ENCODE data around the gene ZNF547.
"Not testable (repeated sequence)": the region's sequence is repeated elsewhere in the genome, so short reads cannot be mapped to it uniquely, and the experiment has no call there.

ZNF547 gene

GRCh38 chr19:57362997-57363687 is at the start of gene ZNF547, which contains the start of gene TRAPPC2B:
ZNF547 (plus strand) TSS chr19:57363551; CDS start chr19:57368556, 5,005 bp downstream.
TRAPPC2B (plus strand) TSS chr19:57363551; CDS start chr19:57364834, 1,283 bp downstream.
- peak; percentile 96 for DNase-seq

DNA sequence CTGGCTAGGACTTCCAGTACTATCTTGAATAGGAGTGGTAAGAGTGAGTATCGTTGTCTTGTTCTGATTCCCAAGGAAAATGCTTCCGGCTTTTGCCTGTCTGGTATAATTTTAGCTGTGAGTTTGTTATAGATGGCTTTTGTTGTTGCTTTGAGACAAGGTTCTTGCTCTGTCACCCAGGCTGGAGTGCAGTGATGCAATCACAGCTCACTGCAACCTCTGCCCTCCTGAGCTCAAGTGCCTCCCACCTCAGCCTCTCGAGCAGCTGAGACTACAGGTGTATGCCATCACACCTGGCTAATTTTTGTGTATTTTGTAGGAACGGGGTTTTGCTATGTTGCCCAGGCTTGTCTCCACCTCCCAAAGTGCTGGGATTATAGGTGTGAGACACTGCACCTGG is 49.2 kb upstream of the ZNF547 start:
- DNase-seq, result no peak

DNA sequence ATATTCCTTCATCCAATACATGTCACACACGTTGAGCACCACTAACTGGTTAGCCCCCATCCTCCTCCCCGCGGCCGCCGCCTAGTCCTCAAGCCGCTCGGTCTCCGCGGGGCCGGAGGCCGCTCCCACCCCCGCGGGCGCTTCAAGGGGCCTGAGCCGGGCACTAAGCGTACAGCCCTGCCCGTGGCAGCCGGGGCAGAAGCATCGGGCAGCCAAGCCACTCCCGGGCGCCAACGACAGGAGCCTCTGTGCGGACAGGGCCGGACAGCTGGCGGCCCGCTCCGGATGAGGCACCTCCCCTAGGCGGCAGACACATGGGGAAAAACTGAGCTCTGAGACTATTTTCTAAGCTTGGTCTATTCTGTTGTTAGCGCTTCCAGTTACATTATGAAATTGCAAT is 45.8 kb upstream of the ZNF547 start:
- no peak for DNase-seq

DNA sequence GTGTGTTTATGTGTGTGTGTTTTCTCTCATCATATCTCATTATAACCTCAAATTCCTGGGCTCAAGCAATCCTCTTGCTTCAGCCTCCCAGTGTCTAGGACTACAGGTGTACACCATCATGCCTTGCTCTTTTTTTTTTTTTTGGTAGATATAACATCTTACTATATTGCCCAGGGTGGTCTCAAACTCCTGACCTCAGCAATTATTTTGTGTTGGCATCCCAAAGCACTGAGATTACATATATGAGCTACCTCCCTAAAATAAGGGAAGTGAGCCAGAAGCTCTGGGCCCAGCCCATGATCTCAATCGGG is 43.5 kb upstream of the ZNF547 start:
- DNase-seq, result no peak

DNA sequence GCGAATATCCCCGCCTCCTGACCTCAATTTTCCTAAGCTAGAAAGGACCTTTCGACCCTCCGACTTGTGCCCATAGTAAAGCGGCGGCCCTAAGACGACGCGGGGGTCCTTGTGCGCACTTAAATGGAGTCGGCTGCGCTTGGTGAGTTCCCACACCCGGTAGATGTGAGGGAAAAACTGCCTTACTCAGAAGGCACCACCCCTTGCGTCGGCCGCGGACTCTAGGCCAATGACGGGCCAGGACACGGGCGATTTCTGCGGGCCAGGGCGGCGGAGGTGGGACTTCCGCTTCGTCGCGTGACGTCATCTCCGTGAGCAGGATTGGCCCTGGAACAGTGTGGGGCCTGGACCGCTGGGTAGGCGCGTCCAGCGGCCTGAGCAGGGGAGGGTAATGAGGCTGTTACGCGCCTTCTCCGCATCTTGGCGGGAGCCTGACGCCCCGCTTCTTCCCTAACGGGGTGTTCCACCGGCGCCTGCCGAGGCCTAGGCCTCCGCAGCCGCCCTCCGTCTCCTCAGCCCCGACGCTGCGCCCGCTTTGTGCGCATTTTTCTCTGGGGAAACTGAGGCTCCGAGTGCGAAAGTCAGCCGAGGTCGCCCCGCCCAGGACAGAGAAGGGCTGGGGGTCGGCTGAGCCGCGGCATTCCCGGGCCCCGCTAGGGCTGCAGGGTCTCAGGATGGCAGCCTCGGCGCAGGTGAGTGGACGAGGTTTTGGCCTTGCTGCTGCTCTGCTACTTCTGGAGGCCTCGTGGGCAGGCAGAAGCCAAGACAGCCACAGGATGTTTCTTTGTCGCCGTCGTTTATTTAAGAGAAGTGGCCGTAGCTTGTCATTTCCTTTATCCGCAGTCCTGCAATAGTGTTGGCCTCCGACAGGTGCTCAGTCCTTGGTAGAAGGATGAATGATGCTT is 42.9 kb upstream of the ZNF547 start, which contains the start of gene ZNF543:
ZNF543 (plus strand) TSS at position 293 of the 905 bp plus-strand sequence; CDS start at position 675, 382 bp downstream.
- peak; percentile 94 for DNase-seq

DNA sequence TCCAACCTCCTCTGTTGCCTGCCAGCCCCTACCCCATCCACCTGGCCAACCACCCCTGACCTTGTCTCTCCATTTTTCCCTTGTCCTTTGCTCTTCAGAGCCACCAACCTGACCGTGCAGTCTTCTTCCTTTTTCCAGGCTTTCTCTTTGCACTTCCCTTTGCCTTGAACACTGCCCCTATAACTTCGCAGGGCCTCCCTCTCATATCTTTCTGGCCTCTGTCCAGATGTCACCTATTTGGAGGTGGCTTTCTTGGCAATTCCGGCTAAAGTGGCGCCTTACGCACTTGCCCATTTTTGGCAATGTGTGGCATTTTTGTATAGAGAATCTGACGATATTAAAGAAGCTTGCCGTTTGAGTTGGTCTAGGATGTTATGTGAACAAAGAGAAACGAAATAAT is 42.2 kb upstream of the ZNF547 start:
- no peak for DNase-seq

DNA sequence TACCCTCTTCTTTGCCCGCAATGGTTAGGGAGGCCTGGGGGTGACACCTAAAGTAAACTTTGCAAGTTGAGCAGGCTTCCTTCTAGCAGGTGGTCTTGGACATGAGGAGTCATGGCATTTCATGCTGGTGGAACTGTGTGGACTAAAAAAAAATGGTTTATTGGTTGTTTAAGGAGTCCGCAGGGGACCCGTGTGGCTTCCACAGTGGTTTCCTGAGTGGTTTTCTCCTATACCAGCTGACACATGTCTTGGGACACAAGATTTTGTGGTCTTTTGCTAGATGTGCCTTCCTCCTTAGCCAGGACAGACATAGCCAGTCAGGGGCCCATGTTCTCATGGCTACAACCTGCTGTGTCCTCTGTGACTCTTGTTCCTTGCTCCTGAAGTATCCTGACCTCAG is 41.6 kb upstream of the ZNF547 start:
- DNase-seq, result no peak

DNA sequence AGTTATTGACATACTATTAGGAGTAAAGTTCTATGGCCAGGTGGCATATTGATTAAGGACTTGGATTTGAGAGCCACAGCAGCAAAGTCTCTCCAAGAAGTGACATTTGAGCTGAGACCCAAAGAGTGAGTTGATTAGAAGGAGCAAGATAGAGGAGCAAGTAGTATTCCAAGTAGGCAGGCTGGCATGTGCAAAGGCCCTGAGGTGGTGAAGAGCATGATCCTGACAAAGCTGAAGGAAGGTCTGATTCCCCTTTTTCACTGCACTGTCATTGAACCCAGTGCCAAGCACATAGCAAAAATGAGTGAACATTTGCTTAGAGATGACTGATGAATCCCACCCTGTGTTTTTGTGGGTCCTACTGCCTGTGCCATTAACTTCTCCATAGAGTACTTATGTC is 38.4 kb upstream of the ZNF547 start:
- DNase-seq, result no peak

GRCh38 chr19:57327993-57328392 is 35.4 kb upstream of the ZNF547 start:
- DNase-seq, result no peak

DNA sequence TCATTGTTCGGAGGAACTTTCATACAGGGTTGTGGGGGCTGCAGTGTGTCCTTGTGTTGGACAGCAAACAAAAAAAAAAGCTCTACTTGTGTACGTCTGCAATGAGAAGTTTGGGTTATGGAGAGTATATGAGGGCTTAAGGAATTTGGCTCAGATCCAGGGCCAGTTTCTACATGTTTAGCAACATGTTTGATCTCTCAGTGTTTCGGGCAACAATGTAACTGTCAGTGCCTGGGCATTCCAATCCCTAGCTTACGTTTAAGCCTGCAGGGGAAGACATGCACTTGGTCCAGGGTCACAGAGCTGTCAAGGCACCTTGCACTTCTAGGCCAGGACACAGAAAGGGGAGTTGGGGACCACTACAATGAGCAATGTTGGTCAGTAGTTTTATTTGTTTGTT is 29.2 kb upstream of the ZNF547 start:
- DNase-seq, result no peak

DNA sequence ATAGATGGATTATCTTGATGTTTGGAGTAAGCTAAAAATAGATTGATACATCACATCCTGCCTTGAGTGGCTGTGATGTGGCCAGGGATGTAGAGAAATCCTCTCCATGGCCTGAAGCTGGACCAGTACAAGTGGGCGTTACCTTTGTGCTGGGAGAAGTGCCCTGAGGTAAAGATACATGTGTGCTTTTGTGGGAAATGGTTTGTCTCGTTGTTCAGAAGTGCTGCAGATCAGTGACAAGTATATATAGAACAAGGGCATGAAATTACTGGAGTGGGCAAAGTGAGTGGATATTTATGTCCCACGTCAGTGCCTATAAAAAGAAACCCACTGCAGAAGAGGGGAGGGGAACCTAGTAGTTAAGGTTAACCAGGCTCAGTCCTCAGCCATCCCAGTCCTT is 24.5 kb upstream of the ZNF547 start:
- no peak for DNase-seq

DNA sequence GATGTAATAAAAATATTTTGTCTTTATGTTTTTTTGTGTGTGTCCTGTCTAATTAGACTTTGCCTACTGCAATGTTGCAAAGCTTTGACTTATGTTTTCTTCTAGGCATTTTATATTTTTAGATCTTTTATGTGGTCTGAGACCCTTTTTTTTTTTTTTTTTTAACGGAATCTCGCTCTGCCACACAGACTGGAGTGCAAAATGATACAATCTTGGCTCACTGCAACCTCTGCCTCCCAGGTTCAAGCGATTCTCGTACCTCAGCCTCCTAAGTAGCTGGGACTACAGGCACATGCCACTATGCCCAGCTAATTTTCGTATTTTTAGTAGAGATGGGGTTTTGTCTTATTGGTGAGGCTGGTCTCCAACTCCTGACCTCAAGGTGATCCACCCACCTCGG is 20.8 kb upstream of the ZNF547 start:
- no peak for DNase-seq

DNA sequence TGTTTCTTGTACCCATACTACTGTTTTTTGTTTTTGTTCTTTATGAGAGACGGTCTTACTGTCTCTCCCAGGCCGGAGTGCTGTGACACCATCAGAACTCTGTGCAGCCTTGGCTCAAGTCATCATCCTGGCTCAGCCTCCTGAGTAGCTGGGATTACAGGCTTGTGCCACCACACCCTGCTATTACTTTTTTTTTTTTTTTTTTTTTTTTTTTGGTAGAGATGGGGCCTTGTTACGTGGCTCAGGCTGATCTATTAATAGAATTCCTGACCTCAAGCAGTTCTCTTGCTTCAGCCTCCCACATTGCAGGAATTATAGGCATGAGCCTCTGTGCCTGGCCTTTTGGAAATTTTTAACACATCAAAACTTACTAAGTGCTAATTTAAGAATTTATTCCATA is 15.2 kb upstream of the ZNF547 start:
- no peak for DNase-seq

GRCh38 chr19:57350877-57351805 is 12.2 kb upstream of the ZNF547 start, which contains the start of gene ZNF304:
ZNF304 (plus strand) TSS chr19:57351271; CDS start chr19:57351665, 394 bp downstream.
- DNase-seq, result peak; percentile 88

GRCh38 chr19:57351867-57352266 is 11.5 kb upstream of the ZNF547 start:
- no peak for DNase-seq

DNA sequence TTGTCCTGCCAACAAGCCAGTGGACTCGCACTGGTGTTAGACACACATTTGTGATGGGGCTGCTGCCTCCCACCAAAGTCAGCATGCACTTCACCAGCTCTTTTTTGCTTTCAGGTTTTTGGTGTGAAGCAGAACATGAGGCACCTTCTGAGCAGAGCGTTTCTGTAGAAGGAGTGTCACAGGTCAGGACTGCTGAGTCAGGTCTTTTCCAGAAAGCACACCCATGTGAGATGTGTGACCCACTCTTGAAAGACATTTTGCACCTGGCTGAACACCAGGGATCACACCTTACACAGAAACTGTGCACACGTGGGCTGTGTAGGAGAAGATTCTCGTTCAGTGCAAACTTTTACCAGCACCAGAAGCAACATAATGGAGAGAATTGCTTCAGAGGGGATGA is 7.4 kb upstream of the ZNF547 start:
- DNase-seq, result no peak

DNA sequence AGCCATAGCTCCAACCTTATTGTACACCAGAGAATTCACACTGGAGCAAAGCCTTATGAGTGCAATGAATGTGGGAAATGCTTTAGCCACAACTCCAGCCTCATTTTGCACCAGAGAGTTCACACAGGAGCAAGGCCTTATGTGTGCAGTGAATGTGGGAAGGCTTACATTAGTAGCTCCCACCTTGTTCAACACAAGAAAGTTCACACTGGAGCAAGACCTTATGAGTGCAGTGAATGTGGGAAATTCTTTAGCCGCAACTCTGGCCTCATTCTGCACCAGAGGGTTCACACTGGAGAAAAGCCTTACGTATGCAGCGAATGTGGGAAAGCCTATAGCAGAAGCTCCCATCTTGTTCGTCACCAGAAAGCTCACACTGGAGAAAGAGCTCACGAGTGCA is 5.9 kb upstream of the ZNF547 start:
- no peak for DNase-seq

GRCh38 chr19:57359300-57359699 is 4.1 kb upstream of the ZNF547 start:
- DNase-seq, result no peak

GRCh38 chr19:57362419-57362818 is 932 bp upstream of the ZNF547 start:
- DNase-seq, result no peak

DNA sequence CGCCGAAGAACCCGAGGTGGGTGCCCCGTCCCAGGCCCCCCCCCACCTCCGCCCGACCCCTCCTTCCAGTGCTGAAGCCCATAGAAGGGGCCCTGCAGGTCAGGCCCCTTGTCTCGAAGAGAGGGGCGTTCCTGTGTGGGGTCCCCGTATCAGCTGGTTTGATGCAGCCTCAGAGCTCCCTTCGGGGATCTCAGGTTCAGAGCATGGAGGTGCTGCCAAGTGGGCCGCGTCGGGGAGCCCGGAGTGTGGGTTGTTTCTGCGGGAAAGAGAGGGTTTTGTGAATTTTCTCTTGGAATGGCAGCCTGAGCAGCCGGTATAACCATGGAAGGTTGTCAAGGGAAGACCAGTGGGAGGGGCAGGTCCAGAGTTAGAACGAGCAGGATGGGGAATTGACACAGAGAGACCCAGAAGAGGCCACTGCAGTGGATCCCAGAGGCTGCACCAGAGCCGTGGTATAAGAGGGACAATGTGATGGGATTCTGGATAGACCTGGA is 384 bp downstream of the ZNF547 start:
- no peak for DNase-seq

GRCh38 chr19:57366776-57367175 is 3.4 kb downstream of the ZNF547 start:
- DNase-seq, result no peak

DNA sequence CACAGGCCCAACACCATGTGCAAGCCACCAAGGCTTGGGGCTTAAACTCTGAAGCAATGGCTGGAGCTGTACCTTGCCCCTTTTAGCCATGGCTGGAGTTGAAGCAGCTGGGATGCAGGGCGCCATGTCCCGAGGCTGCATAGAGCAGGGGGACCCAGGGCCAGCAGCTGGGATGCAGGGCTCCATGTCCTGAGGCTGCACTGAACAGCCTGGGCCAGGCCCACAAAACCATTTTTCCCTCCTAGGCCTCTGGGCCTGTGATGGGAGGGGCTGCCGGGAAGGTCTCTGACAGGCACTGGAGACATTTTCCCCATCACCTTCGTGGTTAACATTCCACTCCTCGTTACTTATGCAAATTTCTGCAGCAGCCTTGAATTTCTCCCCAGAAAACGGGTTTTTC is 10.8 kb downstream of the ZNF547 start:
- no peak for DNase-seq

- not testable (repeated sequence) for DNase-seq
These were observed 11.3 kb downstream of the ZNF547 start for GRCh38 chr19:57374647-57375046.

Measured in stimulated activated CD4-positive, alpha-beta T cell treated with anti-CD3 and anti-CD28 coated beads, Interleukin-15, amount 100 ng/mL, for 24 hours (primary cell).